Measurements from ENCODE around the gene E2F1. TPM values are rescaled to one million over a fixed set of nuclear protein-coding genes. Genes with fewer than 3 reads are reported as not detected.

The E2F1 gene
- total and polyA plus RNA-seq, 2 experiments from 2014 or later = 12.1 to 42.6 TPM

DNA sequence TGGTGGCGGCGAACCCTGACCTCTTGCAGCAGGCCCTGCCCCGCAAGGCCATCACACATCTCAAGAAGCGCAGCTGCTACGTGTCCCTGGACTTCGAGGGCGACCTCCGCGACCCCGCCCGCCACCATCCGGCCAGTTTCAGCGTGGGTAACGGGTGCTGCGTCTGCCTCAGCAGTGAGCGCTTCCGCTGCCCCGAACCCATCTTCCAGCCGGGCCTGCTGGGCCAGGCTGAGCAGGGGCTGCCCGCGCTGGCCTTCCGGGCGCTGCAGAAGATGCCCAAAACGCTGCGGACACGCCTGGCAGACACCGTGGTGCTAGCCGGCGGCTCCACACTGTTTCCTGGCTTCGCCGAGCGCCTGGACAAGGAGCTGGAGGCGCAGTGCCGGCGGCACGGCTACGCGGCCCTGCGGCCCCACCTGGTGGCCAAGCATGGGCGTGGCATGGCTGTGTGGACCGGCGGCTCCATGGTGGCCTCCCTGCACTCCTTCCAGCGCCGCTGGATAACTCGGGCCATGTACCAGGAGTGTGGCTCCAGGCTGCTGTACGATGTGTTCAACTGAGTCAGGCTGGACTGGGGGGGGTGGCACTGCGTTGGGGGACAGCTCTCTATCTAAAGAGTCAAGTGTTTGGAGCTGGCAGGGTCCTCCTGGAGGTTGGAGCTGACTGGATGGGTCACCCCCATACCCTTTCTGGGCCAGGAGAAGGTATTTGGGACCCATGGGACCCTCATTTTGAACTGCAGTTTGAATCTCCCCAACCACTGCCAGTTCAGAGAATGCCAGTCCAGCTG, 18.3 kb downstream of the E2F1 start (continued):
- TF ChIP-seq, protein P1, sequence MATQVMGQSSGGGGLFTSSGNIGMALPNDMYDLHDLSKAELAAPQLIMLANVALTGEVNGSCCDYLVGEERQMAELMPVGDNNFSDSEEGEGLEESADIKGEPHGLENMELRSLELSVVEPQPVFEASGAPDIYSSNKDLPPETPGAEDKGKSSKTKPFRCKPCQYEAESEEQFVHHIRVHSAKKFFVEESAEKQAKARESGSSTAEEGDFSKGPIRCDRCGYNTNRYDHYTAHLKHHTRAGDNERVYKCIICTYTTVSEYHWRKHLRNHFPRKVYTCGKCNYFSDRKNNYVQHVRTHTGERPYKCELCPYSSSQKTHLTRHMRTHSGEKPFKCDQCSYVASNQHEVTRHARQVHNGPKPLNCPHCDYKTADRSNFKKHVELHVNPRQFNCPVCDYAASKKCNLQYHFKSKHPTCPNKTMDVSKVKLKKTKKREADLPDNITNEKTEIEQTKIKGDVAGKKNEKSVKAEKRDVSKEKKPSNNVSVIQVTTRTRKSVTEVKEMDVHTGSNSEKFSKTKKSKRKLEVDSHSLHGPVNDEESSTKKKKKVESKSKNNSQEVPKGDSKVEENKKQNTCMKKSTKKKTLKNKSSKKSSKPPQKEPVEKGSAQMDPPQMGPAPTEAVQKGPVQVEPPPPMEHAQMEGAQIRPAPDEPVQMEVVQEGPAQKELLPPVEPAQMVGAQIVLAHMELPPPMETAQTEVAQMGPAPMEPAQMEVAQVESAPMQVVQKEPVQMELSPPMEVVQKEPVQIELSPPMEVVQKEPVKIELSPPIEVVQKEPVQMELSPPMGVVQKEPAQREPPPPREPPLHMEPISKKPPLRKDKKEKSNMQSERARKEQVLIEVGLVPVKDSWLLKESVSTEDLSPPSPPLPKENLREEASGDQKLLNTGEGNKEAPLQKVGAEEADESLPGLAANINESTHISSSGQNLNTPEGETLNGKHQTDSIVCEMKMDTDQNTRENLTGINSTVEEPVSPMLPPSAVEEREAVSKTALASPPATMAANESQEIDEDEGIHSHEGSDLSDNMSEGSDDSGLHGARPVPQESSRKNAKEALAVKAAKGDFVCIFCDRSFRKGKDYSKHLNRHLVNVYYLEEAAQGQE (IDR thresholded peaks at IDR 0.05; ENCODE audit: unreplicated experiment) = no peak
- TF ChIP-seq POLR2AphosphoS5 (IDR thresholded peaks at IDR 0.05; ENCODE audit: low read depth) (0 out of 2 replicates have a peak, but pooled peaks have one; percentile 14), ZNF114 (CRISPR knock-in tag; IDR thresholded peaks at IDR 0.05) (no peak)
- TF ChIP-seq, protein P2, sequence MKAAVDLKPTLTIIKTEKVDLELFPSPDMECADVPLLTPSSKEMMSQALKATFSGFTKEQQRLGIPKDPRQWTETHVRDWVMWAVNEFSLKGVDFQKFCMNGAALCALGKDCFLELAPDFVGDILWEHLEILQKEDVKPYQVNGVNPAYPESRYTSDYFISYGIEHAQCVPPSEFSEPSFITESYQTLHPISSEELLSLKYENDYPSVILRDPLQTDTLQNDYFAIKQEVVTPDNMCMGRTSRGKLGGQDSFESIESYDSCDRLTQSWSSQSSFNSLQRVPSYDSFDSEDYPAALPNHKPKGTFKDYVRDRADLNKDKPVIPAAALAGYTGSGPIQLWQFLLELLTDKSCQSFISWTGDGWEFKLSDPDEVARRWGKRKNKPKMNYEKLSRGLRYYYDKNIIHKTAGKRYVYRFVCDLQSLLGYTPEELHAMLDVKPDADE (IDR thresholded peaks at IDR 0.05) = no peak

DNA sequence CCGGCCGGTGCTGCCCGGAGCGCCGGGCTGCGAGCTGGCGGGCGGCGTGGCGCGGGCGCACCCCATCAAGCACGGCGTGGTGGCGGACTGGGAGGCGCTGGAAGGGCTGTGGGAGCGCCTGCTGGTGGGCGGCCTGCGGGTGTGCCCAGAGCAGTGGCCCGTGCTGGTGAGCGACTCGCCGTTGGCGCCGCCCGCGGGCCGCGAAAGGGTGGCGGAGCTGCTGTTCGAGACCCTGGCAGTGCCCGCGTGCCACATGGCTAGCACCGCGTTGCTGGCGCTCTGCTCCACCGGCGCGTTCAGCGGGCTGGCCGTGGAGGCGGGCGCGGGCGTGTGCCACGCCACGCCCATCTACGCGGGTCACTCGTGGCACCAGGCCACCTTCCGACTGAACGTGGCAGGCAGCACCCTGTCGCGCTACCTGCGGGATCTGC, 18.9 kb downstream of the E2F1 start:
- Histone ChIP-seq H4K20me1 (replicated peaks; ENCODE audit: insufficient read depth) (peaks cover 3% of the 10 kb centered on the region), H3K9me2 (ENCODE audit: insufficient read depth) (no peaks in the 10 kb centered on the region), H3K79me2 (replicated peaks; ENCODE audit: insufficient read depth) (no peaks in the 10 kb centered on the region), H3K4me2 (peak overlapping the region; percentile 76), H3K4me3 (peak overlapping the region; percentile 53), H3K27ac (ENCODE audit: low read depth) (no peak overlapping the region), H3K27me3 (ENCODE audit: insufficient read depth) (peaks cover 17% of the 10 kb centered on the region; the same call in 1 of the 2 replicates), H2AFZ (peak overlapping the region; percentile 80; the same call in 1 of the 2 replicates), H3K4me1 (ENCODE audit: insufficient read depth) (peaks cover 14% of the 10 kb centered on the region; the same call in 1 of the 2 replicates), H3K36me3 (ENCODE audit: insufficient read depth) (no peaks in the 10 kb centered on the region; the same call in 1 of the 2 replicates), H3F3A (replicated peaks; ENCODE audit: low read depth) (peaks cover 11% of the 10 kb centered on the region; the same call in 1 of the 2 replicates)
- Mint-ChIP-seq H3K27ac (no peak overlapping the region), H3K4me3 (peak overlapping the region; percentile 61), H3K4me1 (peaks cover 32% of the 10 kb centered on the region), H3K27me3 (ENCODE audit: insufficient read depth, low read depth, poor library complexity) (peaks cover 25% of the 10 kb centered on the region), H3K9me3 (no peaks in the 10 kb centered on the region), H3K36me3 (ENCODE audit: low read depth) (peaks cover 34% of the 10 kb centered on the region)
- peak; percentile 15 for ATAC-seq
- DNase-seq (ENCODE audit: low spot score) = no peak
- TF ChIP-seq, protein P3, sequence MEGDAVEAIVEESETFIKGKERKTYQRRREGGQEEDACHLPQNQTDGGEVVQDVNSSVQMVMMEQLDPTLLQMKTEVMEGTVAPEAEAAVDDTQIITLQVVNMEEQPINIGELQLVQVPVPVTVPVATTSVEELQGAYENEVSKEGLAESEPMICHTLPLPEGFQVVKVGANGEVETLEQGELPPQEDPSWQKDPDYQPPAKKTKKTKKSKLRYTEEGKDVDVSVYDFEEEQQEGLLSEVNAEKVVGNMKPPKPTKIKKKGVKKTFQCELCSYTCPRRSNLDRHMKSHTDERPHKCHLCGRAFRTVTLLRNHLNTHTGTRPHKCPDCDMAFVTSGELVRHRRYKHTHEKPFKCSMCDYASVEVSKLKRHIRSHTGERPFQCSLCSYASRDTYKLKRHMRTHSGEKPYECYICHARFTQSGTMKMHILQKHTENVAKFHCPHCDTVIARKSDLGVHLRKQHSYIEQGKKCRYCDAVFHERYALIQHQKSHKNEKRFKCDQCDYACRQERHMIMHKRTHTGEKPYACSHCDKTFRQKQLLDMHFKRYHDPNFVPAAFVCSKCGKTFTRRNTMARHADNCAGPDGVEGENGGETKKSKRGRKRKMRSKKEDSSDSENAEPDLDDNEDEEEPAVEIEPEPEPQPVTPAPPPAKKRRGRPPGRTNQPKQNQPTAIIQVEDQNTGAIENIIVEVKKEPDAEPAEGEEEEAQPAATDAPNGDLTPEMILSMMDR (conservative IDR thresholded peaks at IDR 0.05; ENCODE audit: low read depth in 2 of 2) = no peak
- TF ChIP-seq POLR2AphosphoS5 (IDR thresholded peaks at IDR 0.05; ENCODE audit: low read depth) = no peak
- TF ChIP-seq, protein P4, sequence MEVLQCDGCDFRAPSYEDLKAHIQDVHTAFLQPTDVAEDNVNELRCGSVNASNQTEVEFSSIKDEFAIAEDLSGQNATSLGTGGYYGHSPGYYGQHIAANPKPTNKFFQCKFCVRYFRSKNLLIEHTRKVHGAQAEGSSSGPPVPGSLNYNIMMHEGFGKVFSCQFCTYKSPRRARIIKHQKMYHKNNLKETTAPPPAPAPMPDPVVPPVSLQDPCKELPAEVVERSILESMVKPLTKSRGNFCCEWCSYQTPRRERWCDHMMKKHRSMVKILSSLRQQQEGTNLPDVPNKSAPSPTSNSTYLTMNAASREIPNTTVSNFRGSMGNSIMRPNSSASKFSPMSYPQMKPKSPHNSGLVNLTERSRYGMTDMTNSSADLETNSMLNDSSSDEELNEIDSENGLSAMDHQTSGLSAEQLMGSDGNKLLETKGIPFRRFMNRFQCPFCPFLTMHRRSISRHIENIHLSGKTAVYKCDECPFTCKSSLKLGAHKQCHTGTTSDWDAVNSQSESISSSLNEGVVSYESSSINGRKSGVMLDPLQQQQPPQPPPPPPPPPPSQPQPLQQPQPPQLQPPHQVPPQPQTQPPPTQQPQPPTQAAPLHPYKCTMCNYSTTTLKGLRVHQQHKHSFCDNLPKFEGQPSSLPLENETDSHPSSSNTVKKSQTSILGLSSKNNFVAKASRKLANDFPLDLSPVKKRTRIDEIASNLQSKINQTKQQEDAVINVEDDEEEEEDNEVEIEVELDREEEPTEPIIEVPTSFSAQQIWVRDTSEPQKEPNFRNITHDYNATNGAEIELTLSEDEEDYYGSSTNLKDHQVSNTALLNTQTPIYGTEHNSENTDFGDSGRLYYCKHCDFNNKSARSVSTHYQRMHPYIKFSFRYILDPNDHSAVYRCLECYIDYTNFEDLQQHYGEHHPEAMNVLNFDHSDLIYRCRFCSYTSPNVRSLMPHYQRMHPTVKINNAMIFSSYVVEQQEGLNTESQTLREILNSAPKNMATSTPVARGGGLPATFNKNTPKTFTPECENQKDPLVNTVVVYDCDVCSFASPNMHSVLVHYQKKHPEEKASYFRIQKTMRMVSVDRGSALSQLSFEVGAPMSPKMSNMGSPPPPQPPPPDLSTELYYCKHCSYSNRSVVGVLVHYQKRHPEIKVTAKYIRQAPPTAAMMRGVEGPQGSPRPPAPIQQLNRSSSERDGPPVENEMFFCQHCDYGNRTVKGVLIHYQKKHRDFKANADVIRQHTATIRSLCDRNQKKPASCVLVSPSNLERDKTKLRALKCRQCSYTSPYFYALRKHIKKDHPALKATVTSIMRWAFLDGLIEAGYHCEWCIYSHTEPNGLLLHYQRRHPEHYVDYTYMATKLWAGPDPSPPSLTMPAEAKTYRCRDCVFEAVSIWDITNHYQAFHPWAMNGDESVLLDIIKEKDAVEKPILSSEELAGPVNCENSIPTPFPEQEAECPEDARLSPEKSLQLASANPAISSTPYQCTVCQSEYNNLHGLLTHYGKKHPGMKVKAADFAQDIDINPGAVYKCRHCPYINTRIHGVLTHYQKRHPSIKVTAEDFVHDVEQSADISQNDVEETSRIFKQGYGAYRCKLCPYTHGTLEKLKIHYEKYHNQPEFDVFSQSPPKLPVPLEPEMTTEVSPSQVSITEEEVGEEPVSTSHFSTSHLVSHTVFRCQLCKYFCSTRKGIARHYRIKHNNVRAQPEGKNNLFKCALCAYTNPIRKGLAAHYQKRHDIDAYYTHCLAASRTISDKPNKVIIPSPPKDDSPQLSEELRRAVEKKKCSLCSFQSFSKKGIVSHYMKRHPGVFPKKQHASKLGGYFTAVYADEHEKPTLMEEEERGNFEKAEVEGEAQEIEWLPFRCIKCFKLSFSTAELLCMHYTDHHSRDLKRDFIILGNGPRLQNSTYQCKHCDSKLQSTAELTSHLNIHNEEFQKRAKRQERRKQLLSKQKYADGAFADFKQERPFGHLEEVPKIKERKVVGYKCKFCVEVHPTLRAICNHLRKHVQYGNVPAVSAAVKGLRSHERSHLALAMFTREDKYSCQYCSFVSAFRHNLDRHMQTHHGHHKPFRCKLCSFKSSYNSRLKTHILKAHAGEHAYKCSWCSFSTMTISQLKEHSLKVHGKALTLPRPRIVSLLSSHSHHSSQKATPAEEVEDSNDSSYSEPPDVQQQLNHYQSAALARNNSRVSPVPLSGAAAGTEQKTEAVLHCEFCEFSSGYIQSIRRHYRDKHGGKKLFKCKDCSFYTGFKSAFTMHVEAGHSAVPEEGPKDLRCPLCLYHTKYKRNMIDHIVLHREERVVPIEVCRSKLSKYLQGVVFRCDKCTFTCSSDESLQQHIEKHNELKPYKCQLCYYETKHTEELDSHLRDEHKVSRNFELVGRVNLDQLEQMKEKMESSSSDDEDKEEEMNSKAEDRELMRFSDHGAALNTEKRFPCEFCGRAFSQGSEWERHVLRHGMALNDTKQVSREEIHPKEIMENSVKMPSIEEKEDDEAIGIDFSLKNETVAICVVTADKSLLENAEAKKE (CRISPR knock-in tag; IDR thresholded peaks at IDR 0.05) = no peak
- TF ChIP-seq NANOG (IDR thresholded peaks at IDR 0.05; ENCODE audit: borderline replicate concordance) = no peak
